ENCODE measurements around the gene LRRN3. TPM values are rescaled to one million over a fixed set of nuclear protein-coding genes. Genes with fewer than 3 reads are reported as not detected.
A peak's percentile ranks its signal among the peaks of the same experiment; 100 is the strongest.

Gene LRRN3
- 1 to 10 TPM in 1 of 4 donors, under 1 TPM in 2, not detected in 1; 0.23 to 1.6 (median 0.40) TPM for total RNA-seq

- Histone ChIP-seq H3K9me3 (no peaks in the 10 kb centered on the region), H3K4me1 (peaks cover 0 to 40% (median 0%) of the 10 kb centered on the region in 3 donors), H3K27ac (peak within 1 kb of the TSS in 2 of 4 donors; percentile 38 to 46), H3K27me3 (no peaks in the 10 kb centered on the region), H3K36me3 (no peaks in the 10 kb centered on the region), H3K4me3 (peak within 1 kb of the TSS; percentile 36 to 48)
- 0 to 10% methylated on average over 1 to 5 of the region's 6 CpGs for WGBS, 2 donors (ENCODE audit: low coverage in 1 of 2)
- peak; percentile 41 for ATAC-seq
- TF ChIP-seq EP300 (IDR thresholded peaks at IDR 0.05): no peak
- TF ChIP-seq POLR2A (IDR thresholded peaks at IDR 0.05): no peak
- no peak for TF ChIP-seq CTCF (IDR thresholded peaks at IDR 0.05)
- TF ChIP-seq POLR2AphosphoS5 (IDR thresholded peaks at IDR 0.05): no peak
These were observed at the start of gene LRRN3 for GRCh38 chr7:111090846-111091245. Gene LRRN3 (plus strand): TSS chr7:111091127. CDS start chr7:111122773, 31,646 bp downstream.

- no peaks in the 10 kb centered on the region for H3K27me3 ChIP-seq
- no peak overlapping the region for H3K27ac ChIP-seq
- H3K4me1 ChIP-seq: peaks cover 0 to 9% (median 0%) of the 10 kb centered on the region in 3 donors
- no peaks in the 10 kb centered on the region for H3K9me3 ChIP-seq
- H3K4me3 ChIP-seq: no peak overlapping the region
- no peak for ATAC-seq
- no peaks in the 10 kb centered on the region for H3K36me3 ChIP-seq
- TF ChIP-seq POLR2AphosphoS5 (IDR thresholded peaks at IDR 0.05) (no peak), CTCF (IDR thresholded peaks at IDR 0.05) (no peak), POLR2A (IDR thresholded peaks at IDR 0.05) (no peak), EP300 (IDR thresholded peaks at IDR 0.05) (no peak)
- WGBS, 2 donors (ENCODE audit: low coverage in 1 of 2): 79 to 90% methylated on average over 2 of the region's 2 CpGs
These were observed 49.4 kb upstream of the LRRN3 start for GRCh38 chr7:111041577-111041976.

- WGBS, 2 donors (ENCODE audit: low coverage in 1 of 2): 94 to 100% methylated on average over 2 of the region's 2 CpGs
- Histone ChIP-seq H3K9me3 (no peaks in the 10 kb centered on the region), H3K4me3 (no peak overlapping the region), H3K27ac (no peak overlapping the region), H3K4me1 (peaks cover 0 to 9% (median 0%) of the 10 kb centered on the region in 3 donors), H3K27me3 (no peaks in the 10 kb centered on the region), H3K36me3 (no peaks in the 10 kb centered on the region)
- no peak for TF ChIP-seq EP300 (IDR thresholded peaks at IDR 0.05)
- no peak for TF ChIP-seq POLR2AphosphoS5 (IDR thresholded peaks at IDR 0.05)
- no peak for TF ChIP-seq CTCF (IDR thresholded peaks at IDR 0.05)
- TF ChIP-seq POLR2A (IDR thresholded peaks at IDR 0.05): no peak
- no peak for ATAC-seq
These were observed 48.1 kb upstream of the LRRN3 start for GRCh38 chr7:111042842-111043241.

- H3K36me3 ChIP-seq: no peaks in the 10 kb centered on the region
- H3K27ac ChIP-seq: no peak overlapping the region
- peaks cover 0 to 9% (median 0%) of the 10 kb centered on the region in 3 donors for H3K4me1 ChIP-seq
- no peaks in the 10 kb centered on the region for H3K9me3 ChIP-seq
- no peaks in the 10 kb centered on the region for H3K27me3 ChIP-seq
- H3K4me3 ChIP-seq: no peak overlapping the region
- TF ChIP-seq CTCF (IDR thresholded peaks at IDR 0.05) (no peak), POLR2AphosphoS5 (IDR thresholded peaks at IDR 0.05) (no peak), POLR2A (IDR thresholded peaks at IDR 0.05) (no peak), EP300 (IDR thresholded peaks at IDR 0.05) (no peak)
- 89 to 100% methylated on average over 1 of the region's 1 CpG for WGBS, 2 donors (ENCODE audit: low coverage in 1 of 2)
- no peak for ATAC-seq
These were observed 47.4 kb upstream of the LRRN3 start for GRCh38 chr7:111043561-111043960.

GRCh38 chr7:111045449-111045848, 45.5 kb upstream of the LRRN3 start:
- Histone ChIP-seq H3K36me3 (no peaks in the 10 kb centered on the region), H3K9me3 (no peaks in the 10 kb centered on the region), H3K4me1 (peaks cover 0 to 9% (median 0%) of the 10 kb centered on the region in 3 donors), H3K27ac (no peak overlapping the region), H3K4me3 (no peak overlapping the region), H3K27me3 (no peaks in the 10 kb centered on the region)
- TF ChIP-seq POLR2AphosphoS5 (IDR thresholded peaks at IDR 0.05) (peak; percentile 18), POLR2A (IDR thresholded peaks at IDR 0.05) (no peak)
- ATAC-seq: peak; percentile 71
